ENCODE measurements around the gene FXYD5. TPM values are rescaled to one million over a fixed set of nuclear protein-coding genes. Genes with fewer than 3 reads are reported as not detected.
A peak's percentile ranks its signal among the peaks of the same experiment; 100 is the strongest.
"Not testable (repeated sequence)": the region's sequence is repeated elsewhere in the genome, so short reads cannot be mapped to it uniquely, and the experiment has no call there.

The FXYD5 gene
- polyA plus RNA-seq, 4 donors = 17.6 to 39.1 (median 26.6) TPM

DNA sequence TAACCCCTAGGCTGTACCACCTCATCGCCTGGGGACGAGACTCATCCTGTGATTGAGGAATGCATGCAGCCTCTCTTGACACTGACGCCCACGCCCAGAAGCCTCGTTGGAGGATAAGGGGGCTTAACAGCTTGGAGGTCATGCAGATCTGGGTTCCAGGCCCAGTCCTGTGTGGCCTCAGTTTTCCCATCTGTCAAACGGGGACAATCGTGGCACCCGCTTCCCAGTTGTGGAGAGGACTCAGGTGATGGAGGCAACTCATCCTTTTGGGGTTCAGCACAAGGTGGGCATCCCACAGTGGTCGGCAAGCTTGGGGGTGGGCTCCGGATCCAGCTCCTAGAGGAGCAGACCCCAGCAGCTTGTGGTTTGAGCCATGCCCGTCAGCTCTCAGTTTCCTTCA lies 18.3 kb upstream of the FXYD5 start:
- DNase-seq (ENCODE audit: low read depth in 4 of 4, low spot score in 3 of 4) = no peak

DNA sequence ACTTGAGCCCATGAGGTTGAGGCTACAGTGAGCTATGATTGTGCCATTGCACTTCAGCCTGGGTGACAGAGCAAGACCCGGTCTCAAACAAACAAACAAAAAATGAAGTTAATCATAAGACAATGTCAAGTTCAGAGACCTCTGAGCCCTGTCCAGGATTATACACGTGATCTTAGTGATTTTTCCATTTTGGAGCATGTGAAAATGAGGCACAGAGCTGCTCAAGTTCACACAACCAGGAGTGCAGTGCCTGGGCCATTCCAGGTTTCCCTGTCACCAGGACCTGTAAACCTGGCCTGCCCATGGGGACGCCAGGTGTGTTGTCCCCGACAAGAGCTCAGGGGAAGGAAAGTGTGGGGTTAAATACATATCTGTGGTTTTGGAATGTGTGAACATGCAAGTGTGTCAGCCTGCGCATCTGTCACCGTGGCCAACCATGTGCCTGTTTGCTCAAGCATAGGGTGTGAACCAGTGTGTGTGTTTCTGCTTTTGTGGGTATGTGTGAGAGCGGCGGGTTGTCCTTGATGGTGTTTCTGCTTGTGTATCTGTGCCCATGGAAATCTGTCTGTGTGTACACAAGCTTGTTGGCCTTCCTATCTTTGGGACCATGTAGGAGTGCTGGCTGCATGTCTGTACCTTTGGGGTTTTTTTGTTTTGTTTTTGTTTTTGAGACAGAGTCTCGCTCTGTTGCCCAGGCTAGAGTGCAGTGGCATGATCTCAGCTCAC lies 17.4 kb upstream of the FXYD5 start:
- no peak for DNase-seq (ENCODE audit: low read depth in 4 of 4, low spot score in 3 of 4)

DNA sequence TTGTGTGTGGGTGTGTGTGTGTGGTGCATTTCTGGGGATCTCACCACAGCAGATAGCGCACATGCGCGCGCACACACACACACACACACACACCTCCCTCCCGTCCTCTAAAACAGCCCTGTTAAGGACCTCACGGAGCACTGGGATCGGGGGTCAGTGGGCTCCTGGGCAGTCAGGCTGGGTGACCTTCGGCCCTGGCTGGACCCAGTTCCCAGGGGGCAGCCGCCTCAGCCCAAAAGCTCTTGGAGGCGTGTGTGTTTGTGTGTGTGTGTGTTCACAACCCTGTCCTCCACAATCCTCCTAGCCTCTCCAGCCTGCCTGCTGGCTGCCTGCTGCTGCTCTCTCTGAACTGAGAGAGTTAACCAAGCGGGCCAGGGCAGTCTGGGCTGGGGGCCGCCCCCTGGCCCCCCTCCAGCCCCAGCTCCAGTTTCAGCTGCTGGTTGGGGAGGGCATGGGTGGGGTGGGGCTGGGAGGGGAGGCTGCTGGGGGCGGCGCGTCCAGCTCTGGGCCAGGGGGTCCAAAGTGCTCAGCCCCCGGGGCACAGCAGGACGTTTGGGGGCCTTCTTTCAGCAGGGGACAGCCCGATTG lies 16.1 kb upstream of the FXYD5 start, which contains the start of gene FXYD1:
Gene FXYD1, plus strand, starts transcription at position 520 of the 588 bp plus-strand sequence. CDS start 1,256 bp downstream, outside the sequence.
- no peak for DNase-seq (ENCODE audit: low read depth in 4 of 4, low spot score in 3 of 4)

DNA sequence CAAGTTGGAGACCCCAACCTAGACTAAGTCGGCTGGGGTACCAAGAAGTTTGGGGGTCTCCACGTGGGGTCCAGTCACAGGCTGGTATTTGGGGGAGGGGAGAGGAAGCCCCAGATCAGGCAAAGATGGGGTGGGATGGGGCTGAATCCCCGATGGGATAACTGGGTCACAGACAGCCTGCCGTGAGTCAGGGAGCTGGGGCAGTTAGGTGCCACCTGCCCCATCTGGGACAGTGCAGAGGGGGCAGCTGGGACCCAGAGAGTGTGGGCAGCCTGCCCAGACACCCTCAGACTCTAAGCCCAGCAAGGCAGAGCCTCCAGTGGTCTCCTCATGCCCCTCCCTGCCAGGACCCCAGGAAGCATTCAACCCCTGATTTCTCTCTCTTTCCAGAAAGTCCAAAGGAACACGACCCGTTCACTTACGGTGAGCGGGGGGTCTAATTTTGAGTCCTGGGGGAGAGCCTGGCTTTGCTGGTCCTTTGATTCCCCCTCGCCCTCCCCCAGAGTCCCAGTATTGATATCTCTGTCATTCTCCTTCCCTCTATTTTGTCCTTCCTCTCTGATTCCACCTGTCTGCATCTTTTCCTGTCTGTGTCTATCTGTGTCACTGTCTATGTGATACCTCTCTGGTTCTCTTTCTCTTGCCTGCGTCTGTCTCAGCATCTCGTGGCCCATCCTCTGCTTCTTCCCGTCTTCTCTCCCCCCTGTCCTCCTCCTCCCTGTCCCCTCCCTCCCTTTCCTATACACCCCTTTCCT lies 14.2 kb upstream of the FXYD5 start:
- DNase-seq (ENCODE audit: low read depth in 4 of 4, low spot score in 3 of 4) = no peak

DNA sequence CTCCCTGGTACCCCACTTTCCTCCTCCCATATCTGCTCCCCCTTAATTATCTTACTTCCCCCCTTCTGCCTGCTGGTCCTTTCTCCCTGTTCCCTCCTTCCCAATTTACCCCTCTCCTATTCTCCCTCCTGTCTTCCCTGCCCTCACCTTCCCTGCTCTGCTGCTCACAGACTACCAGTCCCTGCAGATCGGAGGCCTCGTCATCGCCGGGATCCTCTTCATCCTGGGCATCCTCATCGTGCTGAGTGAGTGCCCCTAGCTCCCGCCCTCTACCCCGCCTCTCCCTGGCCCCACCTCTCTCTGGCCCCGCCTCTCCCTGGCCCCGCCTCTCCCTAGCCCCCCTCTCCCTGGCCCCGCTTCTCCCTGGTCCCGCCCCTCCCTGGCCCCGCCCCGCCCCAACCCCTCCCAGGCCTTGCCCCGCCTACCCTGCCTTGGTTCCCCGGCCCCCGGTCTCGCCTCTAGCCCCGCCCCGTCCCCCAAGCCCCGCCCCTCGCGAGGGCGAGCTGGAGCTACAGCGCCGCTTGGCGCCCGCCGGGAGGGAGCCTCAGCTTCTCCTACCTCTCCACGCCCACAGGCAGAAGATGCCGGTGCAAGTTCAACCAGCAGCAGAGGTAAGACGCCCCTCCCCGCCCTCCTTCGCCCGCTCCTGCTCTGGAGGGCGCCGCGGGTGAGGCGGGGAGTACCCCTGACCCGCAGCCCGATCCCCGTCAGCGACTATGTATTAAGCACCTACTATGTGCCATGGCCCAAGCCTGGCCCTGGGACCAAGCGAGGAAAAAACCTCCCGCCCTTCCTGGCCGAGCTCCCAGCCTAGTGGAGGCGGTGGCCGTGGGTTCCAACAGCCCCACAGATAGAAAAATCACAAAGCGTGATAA lies 13.3 kb upstream of the FXYD5 start:
- DNase-seq (ENCODE audit: low read depth in 4 of 4, low spot score in 3 of 4) = peak in 1 of 4 donors; percentile 54

DNA sequence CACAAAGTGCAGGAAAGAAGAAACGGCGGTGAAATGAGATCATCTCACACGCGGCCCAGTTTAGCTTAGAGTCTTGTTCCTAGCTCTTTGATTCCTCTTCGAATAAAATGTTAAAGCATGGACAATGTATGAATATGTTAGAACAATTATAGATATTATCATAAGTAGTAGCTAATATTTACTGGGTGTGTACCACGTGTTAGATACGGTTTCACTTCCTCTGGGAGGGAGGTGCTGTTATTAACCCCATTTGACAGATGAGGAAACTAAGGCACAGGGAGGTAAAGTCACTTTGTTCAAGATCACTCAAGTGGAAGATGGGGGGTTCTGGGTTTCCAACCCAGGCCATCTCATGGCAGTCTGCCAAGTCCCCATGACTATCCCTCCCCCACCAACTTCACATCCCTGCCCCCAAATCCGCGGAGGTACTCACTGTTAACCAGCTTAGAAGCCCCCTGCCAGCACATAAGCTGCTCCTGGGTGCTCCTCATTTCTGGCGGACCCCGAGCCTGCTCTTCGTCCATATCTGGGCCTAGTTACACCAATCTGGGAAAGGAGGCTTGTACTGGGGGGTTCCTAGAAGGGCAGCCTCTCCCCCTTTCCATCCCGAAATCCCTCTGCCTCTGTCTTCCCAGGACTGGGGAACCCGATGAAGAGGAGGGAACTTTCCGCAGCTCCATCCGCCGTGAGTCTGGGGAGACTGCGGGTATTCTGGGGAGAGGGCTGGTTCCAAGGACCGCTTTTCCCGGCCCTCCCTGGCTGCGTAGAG lies 12.5 kb upstream of the FXYD5 start:
- no peak for DNase-seq (ENCODE audit: low read depth in 4 of 4, low spot score in 3 of 4)

DNA sequence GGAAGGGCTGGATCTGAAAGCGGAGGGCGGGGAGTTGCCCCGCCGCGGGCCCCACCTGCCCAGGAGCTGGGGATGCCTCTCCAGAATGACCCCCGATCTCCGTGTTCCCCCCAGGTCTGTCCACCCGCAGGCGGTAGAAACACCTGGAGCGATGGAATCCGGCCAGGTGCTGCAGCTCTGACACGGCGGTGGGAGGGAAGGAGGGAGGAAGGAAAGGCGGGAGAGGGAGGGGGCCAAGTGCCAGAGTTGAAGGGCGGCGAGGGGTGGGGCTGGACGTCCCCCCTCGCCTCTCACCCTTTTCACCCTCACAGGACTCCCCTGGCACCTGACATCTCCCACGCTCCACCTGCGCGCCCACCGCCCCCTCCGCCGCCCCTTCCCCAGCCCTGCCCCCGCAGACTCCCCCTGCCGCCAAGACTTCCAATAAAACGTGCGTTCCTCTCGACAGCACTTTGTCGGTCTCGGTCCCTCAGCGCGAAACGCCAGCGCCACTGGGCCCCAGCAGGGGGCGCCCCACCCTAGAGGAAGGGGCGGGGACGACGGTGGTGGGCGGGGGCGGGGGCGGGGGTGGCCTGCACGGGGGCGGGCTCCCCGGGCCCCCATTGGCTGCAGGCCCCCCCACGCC lies 11.8 kb upstream of the FXYD5 start:
- DNase-seq (ENCODE audit: low read depth in 4 of 4, low spot score in 3 of 4) = no peak

DNA sequence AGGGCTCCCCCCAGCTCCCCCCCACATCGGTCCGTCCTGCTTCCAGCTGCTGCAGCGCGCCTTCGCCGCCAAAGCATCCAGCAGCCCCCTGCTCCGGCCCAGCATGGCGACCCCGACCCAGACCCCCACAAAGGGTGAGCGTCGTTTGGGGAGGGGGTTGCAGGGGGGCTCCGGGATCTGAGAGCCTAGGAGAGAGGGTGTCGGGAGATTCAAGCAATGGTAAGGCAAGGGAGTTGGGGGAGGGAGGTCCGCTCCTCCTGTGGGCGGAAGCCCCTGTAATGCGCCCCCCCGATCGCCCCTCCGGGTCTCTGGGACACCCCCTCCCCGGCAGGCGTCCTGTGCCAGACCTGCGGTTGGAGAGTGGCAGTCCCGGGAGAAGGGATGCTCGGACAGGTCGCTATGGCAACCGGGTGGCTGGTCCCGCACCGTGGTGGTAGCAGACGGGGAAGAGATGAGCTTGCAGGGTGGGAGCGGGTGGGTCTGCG lies 11.3 kb upstream of the FXYD5 start, which contains the start of gene FXYD7:
Gene FXYD7, plus strand, starts transcription at position 25 of the 485 bp plus-strand sequence. Its CDS starts 79 bp downstream, at position 104.
- no peak for DNase-seq (ENCODE audit: low read depth in 4 of 4, low spot score in 3 of 4)

DNA sequence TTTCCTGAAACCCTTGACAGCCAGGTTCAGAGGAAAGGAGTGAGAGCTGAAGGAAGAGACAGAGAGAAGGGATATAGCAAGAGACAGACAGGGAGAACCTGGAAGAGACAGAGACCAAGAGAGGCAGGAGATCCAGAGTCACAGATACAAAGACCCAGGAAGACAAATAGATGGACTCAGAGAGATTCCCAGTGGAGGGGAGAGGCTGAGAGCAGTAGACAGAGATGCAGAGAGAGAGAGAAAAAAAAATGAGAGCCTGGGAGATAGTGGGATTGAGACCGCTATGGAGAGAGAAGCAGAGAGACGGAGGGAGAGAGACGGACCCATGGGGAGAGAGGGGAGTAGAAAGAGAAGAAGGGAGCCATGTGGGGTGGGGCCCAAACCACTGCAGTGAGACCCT lies 10.7 kb upstream of the FXYD5 start:
- DNase-seq (ENCODE audit: low read depth in 4 of 4, low spot score in 3 of 4) = no peak

DNA sequence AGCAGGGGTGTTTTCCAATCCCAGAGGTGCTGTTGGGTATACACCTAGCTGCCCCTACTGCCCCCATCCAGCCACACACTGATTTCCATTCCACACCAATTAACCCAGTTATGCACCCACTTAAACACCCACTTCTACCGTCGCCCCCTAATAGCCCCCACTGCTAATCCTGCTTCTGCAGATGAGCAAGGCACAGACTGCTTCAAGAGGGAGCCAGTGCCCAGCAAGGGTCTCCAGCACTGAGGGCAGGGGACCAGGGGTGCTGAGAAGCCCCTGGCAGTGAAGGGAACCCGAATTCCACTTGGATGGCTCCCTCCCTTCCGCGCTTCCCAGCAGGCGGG lies 10.3 kb upstream of the FXYD5 start:
- DNase-seq (ENCODE audit: low read depth in 4 of 4, low spot score in 3 of 4) = no peak

DNA sequence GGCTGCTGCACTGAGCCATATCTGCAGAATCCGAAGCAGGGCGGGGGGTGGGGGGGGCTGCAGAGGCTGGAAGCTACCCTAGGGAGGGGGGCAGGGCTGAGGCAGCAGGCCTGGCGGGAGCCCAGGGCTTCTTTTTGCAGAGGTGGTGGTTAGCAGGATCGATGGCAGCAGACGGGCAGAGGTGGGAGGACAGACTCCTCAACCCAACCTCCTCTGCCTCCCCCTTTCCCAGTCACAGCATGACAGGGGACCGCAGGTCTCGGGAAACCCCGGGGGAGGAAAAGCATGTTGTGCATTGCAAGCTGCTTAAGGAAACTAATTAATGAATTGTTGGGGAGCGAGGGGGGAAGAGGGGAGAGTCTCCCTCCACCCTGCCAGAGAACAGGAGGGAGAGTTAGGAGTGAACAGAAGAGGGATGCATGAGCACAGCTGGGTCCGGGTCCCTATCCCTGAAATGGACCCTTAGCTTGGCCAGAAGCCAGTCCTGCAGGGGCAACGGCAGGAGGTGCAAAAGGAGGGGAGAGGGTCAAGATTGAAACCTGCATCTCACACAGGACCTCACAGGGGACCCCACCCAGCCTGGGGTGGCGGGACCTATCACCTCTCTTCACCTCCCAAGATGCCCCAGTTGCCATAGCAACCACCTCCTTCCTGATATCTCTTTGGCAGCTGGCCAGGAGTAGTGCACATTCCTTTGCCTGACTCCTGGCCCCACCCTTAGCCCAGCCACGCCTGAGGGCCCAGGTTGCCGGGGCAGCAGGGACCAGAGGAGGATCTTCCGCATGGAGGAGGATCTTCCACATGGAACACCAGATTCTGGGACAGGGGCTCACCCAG lies 9.7 kb upstream of the FXYD5 start:
- no peak for DNase-seq (ENCODE audit: low read depth in 4 of 4, low spot score in 3 of 4)

DNA sequence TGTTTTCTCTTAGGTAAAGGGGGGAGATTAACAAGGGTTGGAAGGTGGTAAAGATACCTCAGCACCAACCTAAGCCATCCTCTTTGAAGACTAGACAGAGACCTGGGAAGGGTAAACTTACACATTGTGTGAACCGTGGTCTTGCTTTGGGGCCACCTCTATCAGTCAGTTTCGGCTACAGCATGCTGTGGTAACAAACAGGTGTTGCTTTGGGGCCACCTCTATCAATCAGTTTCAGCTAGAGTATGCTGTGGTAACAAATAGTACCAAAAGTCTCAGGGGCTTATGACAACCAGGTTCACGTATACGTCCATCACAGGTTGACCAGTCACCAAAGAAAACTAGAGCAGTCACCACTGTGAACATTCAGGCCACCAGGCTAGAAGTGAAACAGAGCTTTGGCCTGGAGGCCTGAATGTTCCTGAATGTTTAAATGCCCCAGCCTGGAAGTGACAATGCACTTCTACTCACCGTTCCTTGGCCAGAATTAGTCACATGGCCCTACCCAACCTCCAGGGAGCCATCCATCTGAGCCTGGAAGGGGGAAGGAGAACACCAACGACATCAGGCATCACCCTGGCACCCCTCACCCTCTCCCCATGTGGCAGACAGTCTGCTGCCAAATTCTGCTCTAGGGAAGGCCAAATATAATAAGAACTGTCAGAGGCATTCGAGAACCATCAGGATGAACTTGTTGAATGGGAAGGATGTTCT lies 7.6 kb upstream of the FXYD5 start:
- no peak for DNase-seq (ENCODE audit: low read depth in 4 of 4, low spot score in 3 of 4)

DNA sequence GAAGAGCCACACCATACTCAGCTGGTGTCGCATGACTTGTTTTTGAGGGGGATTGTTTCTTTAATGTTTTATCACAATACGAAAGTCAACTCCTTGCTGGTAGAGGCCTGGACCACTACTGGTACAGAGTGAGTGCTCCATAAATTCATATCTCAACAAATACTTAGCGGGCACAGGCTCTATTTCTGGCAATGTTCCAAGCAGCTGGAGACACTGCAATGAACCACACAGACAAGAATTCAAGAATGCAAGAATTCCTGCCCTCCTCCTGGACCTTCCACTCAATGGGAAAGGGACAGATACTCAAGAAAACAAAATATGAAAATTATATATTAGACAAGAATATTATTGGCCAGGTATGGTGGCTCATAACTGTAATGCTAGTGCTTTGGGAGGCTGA lies 5.1 kb upstream of the FXYD5 start:
- no peak for DNase-seq (ENCODE audit: low read depth in 4 of 4, low spot score in 3 of 4)

DNA sequence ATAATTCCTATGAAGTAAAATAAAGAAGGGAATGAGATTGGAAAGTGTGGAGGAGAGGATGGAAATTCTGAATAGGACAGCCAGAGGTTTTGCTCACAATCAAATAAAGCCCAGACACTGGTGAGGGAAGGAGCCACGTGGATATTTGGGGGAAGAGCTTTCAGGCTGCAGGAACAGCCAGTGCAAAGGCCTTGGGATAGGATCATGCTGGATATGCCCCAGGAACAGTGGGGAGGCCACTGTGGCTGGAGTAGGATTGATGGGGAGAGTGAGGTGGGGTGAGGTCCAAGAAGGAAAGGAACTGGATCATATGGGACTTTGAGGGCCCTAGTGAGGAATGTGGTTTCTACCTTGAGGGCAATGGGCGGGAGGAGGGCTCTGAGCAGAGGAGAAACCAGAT lies 4.1 kb upstream of the FXYD5 start:
- DNase-seq (ENCODE audit: low read depth in 4 of 4, low spot score in 3 of 4) = no peak

DNA sequence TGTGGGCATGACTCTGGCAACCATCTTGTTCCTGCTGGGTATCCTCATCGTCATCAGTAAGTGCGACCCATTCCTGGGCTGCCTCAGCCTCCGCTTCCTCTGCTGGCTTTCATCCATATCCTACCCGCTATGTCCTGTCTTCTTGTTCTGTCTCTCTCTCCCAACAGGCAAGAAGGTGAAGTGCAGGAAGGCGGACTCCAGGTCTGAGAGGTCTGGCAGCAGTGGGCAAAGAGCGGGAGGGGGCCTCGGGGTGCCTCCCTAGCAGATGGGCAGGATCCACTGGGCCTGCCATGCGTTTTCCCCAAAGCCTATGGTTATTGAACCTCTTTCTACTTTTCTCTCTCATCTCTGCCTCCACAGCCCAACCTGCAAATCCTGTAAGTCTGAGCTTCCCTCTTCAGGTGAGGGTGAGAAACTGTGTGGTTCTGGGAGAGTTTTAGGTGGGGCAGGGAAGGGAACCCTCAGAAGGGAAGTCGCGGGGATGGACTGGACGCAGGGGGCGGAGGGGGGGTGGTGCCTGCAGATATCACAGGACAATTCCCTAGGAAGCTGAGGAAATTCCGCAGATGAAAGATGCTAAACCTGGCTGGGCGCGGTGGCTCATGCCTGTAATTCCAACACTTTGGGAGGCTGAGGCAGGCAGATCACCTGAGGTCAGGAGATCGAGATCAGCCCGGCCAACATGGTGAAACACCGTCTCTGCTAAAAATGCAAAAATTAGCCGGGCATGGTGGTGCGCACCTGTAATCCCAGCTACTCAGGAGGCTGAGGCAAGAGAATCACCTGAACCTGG lies 3.1 kb upstream of the FXYD5 start:
- no peak for DNase-seq (ENCODE audit: low read depth in 4 of 4, low spot score in 3 of 4)

DNA sequence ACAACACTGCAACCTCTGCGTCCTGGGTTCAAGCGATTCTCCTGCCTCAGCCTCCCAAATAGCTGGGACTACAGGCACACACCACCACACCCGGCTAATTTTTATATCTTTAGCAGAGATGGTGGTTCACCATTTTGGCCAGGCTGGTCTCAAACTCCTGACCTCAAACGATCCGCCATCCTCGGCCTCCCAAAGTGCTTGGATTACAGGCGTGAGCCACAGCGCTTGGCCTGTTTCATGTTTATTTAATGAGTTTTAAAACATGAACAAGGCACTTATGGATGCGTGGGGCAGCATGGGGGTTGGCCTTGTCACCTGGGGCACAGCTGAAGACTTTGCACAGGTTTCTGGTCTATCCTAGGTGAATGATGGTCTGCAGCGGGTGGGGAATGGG lies 1.4 kb upstream of the FXYD5 start:
- DNase-seq (ENCODE audit: low read depth in 4 of 4, low spot score in 3 of 4) = not testable (repeated sequence)
